HL-60/S4 (cell line): ENCODE data around the gene DDR1.

Experiments
- in situ Hi-C: fragments of 300-500 bp; cut with MboI; formaldehyde crosslinking; loops from 2 replicates; pipeline ENCODE4 v1.14.3; 2022; ENCODE audit warnings: low sequenced_read_pairs

The DDR1 gene

GRCh38 chr6:30891816-30892538, 7.7 kb downstream of the DDR1 start:
- in situ Hi-C loops = no loop called here

- in situ Hi-C loops = no loop called here
Observed at GRCh38 chr6:30893001-30893591, 8.8 kb downstream of the DDR1 start.

GRCh38 chr6:30893666-30894065, 9.3 kb downstream of the DDR1 start:
- in situ Hi-C loops = no loop called here

- in situ Hi-C loops = no loop called here
Observed at GRCh38 chr6:30894381-30894780, 10.1 kb downstream of the DDR1 start.

- in situ Hi-C loops = no loop called here
Observed at GRCh38 chr6:30894935-30895334, 10.6 kb downstream of the DDR1 start.

- in situ Hi-C loops = no loop called here
Observed at GRCh38 chr6:30895343-30895742, 11.0 kb downstream of the DDR1 start.

GRCh38 chr6:30896541-30896940, 12.2 kb downstream of the DDR1 start:
- in situ Hi-C loops = no loop called here

GRCh38 chr6:30897882-30898281, 13.6 kb downstream of the DDR1 start:
- in situ Hi-C loops = no loop called here

- in situ Hi-C loops = no loop called here
Observed at GRCh38 chr6:30898750-30899360, 14.5 kb downstream of the DDR1 start.

- in situ Hi-C loops = loop anchor here (25.0 kb wide), 1 partner anchor 186 kb away; no protein-coding TSS in a partner anchor
Observed at GRCh38 chr6:30900863-30901417, 16.6 kb downstream of the DDR1 start.

- in situ Hi-C loops = loop anchor here (25.0 kb wide), 1 partner anchor 186 kb away; no protein-coding TSS in a partner anchor
Observed at GRCh38 chr6:30901436-30901835, 17.1 kb downstream of the DDR1 start.

GRCh38 chr6:30902196-30902595, 17.9 kb downstream of the DDR1 start:
- in situ Hi-C loops = loop anchor here (25.0 kb wide), 1 partner anchor 185 kb away; no protein-coding TSS in a partner anchor

GRCh38 chr6:30902709-30903108, 18.4 kb downstream of the DDR1 start:
- in situ Hi-C loops = loop anchor here (25.0 kb wide), 1 partner anchor 185 kb away; no protein-coding TSS in a partner anchor

- in situ Hi-C loops = loop anchor here (25.0 kb wide), 1 partner anchor 184 kb away; no protein-coding TSS in a partner anchor
Observed at GRCh38 chr6:30903236-30903635, 18.9 kb downstream of the DDR1 start.

- in situ Hi-C loops = loop anchor here (25.0 kb wide), 1 partner anchor 180 kb away; no protein-coding TSS in a partner anchor
Observed at GRCh38 chr6:30907290-30907757, 23.0 kb downstream of the DDR1 start.

- in situ Hi-C loops = loop anchor here (25.0 kb wide), 1 partner anchor 179 kb away; no protein-coding TSS in a partner anchor
Observed at GRCh38 chr6:30907758-30908591, 23.7 kb downstream of the DDR1 start, which contains the start of gene GTF2H4. TSS of gene GTF2H4 (plus strand) at chr6:30908207.

- in situ Hi-C loops = loop anchor here (25.0 kb wide), 1 partner anchor 179 kb away; no protein-coding TSS in a partner anchor
Observed at GRCh38 chr6:30908700-30909099, 24.4 kb downstream of the DDR1 start.

GRCh38 chr6:30910473-30910872, 26.2 kb downstream of the DDR1 start:
- in situ Hi-C loops = loop anchor here (25.0 kb wide), 1 partner anchor 177 kb away; no protein-coding TSS in a partner anchor

- in situ Hi-C loops = loop anchor here (25.0 kb wide), 1 partner anchor 174 kb away; no protein-coding TSS in a partner anchor
Observed at GRCh38 chr6:30912746-30913520, 28.6 kb downstream of the DDR1 start.
